GM03348 (cell line): ENCODE measurements around the gene CYP4F22.
"Not testable (repeated sequence)": the region's sequence is repeated elsewhere in the genome, so short reads cannot be mapped to it uniquely, and the experiment has no call there.

Experiments
- DNase-seq: peaks from one replicate; pipeline ENCODE4 v3.0.0; 2012; ENCODE audit warnings: low spot score

CYP4F22 gene

GRCh38 chr19:15508035-15508710 lies at the start of gene CYP4F22:
Gene CYP4F22 (plus strand): TSS chr19:15508525. CDS start chr19:15525337, 16,812 bp downstream.
- DNase-seq: no peak

DNA sequence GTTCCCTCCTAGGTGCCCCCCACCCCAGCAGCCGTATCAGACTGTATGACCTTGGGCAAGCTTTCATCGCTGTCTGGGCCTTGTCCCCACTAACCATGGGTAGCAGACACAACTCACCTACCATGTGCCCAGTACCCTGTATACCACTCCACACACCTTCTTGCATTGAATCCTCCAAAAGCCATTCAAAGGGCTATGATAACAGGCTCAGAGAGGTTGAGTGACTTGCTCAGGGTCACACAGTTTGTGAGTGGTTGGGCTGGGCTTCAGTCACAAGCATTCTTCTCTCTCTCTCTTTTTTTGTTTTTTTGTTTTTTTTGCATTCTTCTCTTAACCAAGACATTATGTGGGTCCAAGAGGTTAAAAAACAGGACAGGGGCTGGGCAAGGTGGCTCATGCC lies 46.6 kb upstream of the CYP4F22 start:
- DNase-seq: no peak

GRCh38 chr19:15463861-15464371 lies 44.4 kb upstream of the CYP4F22 start:
- DNase-seq: no peak

- no peak for DNase-seq
Measured at GRCh38 chr19:15464394-15465385, 43.6 kb upstream of the CYP4F22 start, which contains the start of gene RASAL3. Gene RASAL3 (minus strand): TSS chr19:15464544. CDS start chr19:15464358, 186 bp downstream.

DNA sequence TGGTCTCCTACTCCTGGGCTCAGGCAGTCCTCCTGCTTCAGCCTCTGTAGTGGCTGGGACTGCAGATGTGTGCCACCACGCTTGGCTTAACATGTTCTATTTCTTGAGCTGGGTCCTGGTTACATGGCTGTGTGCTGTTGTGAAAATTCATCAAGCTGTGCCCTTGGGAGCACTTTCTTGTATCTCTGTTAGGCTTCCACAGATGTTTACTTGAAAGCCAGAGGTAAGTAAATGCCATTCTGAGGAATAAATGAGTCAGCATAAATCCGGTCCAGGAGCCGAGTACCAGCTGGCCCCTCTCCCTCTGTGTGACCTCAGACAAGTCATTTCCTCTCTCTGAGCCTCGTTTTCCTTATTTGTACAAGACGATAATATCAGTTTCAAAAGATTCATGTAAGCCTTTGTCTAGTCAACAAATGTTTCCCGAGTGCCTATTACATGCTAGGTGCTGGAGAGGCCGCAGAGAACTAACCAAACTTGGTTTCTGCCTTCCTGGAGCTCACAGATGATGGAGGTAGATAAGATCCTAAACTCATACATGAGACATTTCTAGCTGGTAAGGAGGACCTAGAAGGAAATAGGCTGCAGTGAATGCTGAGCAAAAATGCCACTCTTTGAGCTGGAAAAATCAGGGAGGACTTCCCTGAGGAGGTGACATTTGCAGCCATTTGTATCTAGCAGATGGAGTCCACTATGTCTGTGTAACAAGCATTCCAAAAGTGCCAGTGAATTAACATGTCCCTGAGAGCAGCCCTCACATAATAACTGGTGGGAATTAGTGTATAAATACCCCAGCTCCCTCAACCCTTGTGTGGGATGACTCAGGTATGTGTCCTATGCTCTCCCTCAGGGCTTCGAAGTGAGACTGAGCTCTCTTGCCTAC lies 41.2 kb upstream of the CYP4F22 start:
- DNase-seq: peak; percentile 43

- DNase-seq: no peak
Measured at GRCh38 chr19:15467734-15468214, 40.6 kb upstream of the CYP4F22 start.

DNA sequence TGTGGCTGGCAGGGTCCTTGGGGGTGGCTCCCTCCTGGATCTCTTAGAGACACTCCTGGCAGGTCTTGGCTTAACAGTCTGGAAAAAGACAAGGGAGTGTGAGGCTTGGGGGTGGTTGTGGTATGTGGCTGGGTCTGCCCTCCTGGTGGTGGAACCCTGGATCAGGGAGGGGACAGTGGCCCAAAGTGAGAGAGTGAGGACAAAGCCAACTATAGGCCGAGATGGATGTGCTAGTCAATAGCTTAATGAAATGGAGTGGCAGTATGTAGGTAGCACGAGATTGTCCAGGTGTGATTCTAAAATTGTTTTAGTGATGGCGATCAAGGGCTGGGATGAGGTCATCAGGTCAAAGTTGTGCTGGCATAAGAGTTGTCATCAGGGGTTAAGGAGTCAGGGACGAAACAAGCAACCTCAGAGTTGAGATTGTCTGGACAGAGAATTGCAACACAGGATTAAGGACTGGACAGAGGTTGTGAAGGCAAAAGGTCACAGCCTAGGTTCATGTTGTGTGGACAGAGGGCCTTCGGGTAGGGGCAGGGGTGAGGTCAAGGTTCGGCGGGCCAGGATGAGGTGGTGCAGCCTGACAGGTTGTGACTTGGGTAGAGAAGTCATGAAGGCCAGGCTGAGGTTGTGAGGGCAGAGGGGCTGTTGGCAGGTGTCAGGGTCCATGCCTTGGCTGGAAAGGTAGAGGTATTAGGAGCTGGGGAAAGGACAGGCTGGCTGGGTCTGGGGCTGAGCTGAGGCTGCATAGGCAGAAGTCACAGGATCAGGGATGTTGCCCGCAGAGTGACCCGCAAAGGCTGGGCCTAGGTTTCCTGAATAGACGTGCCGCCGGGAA lies 39.4 kb upstream of the CYP4F22 start:
- DNase-seq: no peak

DNA sequence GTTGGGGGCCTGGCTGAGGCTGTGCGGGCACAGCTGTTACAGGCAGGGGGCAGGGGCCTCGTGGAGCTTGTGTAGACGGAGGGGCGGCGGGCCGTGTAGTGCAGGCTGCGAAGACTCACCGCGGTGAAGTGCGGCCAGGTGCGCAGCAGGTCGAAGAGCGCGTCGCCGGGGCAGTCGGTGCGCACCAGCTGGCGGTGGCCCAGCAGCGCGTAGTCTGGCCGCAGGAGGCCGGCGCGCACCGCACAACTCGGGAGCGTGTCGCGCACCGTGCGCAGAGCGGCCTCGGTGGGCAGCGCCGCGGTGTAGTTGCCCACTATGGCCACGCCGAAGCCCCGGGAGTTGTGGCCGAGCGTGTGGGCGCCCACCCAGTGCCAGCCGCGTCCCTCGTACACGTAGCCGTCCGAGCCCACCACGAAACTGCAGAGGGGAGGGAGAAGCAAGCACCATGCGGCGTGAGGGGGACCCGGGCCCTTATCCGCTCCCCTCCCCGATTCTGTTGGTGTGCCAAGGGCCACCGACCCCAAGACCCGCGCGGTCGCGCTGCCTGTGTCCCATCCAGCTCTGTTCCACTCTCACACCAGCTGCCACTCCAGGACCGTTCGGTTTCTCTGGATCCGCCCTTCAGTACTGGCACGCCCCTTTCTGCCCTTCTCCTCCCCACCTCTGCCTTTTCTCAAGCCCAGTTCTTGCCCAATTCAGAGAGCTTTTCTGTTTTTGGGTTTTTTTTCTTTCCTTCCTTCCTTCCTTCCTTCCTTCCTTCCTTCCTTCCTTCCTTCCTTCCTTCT lies 38.6 kb upstream of the CYP4F22 start:
- DNase-seq: peak; percentile 46

DNA sequence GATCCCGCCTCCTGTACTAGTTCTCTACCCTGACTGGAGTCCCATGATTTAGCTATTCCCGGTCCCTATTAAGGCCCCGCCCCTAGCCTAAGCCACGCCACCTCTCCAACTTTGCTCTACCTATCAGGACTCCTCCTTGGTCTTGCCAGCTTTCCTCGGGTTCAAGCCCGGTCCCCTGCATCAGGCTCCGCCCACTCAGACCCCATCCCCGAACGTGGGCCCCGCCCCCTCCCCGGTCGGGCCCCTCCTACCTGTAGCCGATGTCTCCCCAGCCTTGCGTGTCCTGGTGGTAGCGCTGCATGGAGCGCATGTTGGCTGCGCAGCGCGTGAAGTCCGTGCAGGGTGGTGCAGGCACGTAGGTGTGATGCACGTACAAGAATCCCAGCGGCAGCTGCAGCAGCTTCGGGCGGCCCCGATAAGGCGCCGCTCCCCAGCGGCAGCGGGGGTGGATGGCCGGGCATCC lies 36.7 kb upstream of the CYP4F22 start:
- DNase-seq: no peak

DNA sequence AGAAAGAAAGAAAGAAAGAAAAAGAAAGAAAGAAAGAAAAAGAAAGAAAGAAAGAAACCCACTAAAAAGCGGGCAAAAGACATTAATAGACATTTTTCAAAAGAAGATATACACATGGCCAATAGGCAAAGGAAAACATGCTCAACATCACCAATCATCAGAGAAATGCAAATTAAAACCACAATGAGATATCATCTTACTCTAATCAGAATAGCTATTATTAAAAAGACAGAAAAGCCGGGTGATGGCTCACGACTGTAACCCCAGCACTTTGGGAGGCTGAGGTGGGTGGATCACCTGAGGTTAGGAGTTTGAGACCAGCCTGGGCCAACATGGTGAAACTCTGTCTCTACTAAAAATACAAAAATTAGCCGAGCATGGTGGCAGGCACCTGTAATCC lies 34.5 kb upstream of the CYP4F22 start:
- not testable (repeated sequence) for DNase-seq

GRCh38 chr19:15475169-15475568 lies 33.2 kb upstream of the CYP4F22 start:
- DNase-seq: no peak

- DNase-seq: no peak
Measured at GRCh38 chr19:15475611-15476010, 32.7 kb upstream of the CYP4F22 start.

GRCh38 chr19:15476325-15476724 lies 32.0 kb upstream of the CYP4F22 start:
- DNase-seq: no peak

DNA sequence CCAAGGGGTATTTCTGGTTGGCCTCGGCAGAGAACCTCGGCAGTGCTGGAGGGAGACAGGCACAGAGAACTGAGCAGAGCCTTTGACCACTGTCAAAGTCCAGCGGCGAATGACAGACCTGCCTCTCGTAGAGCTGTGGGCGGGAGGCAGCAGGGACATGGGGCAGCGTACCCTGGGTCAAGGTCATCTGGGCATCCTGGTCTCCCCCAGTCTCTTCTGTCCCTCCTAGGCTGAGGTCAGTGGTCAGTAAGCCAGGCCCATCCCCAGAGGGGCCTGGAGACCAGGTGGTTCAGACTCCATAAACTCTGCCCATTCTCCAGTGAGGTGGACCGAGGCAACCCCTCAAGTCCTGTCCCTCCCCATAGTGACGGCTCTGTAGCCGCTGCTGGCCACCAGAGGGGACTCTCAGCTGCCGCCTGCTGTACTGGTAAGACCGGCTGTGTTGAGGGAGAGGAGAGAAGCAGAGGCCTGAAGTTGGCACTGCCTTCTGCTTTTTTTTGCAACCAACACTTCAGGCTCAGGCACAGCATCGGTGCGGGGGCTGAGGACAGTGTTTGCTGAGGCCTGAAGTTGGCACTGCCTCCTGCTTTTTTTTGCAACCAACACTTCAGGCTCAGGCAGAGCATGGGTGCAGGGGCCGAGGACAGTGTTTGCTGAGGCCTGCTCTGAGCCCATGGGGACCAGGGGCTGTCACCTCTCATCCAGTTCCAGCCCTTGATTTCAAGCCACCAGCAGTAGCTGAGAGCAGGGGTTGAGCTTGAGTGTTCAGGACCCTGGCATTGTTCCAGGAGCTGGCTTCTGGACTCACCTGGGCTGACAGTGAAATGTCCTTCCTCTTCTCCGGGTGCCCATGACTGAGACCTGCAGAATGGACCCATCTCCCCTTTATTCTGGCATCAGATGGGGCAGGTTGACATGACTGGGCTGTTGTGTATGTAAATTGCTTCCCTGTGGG lies 28.7 kb upstream of the CYP4F22 start, which contains the start of gene PGLYRP2:
PGLYRP2 (minus strand) TSS at position 111 of the 955 bp plus-strand sequence. CDS start 130 bp downstream, outside the sequence.
- no peak for DNase-seq

DNA sequence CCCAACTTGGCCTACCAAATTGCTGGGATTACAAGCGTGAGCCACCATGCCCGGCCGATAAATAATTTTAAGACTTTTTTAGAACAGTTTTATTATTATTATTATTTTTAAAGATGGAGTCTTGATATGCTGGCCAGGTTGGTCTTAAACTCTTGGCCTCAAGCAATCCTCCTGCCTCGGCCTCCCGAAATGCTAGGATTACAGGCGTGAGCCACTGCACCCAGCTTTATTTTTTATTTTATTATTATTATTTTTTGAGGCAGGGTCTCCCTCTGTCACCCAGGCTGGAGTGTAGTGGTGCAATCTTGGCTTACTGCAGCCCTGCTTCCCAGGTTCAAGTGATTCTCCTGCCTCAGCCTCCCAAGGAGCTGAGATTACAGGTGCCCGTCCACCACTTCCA lies 27.3 kb upstream of the CYP4F22 start:
- not testable (repeated sequence) for DNase-seq

DNA sequence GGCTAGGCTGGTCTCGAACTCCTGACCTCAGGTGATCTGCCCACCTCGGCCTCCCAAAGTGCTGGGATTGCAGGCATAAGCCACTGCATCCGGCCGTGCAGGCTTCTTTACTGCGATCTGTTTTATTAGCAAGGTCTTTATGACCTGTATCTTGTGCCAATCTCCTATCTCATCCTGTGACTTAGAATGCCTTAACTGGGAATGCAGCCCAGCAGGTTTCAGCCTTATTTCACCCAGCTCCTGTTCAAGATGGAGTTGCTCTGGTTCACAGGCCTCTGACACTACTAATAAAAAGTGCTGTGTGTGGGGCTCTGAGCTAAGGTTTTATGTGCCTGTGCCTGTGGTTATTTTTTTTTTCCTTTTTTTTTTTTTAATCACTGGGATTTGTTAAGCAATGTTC lies 22.6 kb upstream of the CYP4F22 start:
- not testable (repeated sequence) for DNase-seq

- no peak for DNase-seq
Measured at GRCh38 chr19:15487038-15487437, 21.3 kb upstream of the CYP4F22 start.

DNA sequence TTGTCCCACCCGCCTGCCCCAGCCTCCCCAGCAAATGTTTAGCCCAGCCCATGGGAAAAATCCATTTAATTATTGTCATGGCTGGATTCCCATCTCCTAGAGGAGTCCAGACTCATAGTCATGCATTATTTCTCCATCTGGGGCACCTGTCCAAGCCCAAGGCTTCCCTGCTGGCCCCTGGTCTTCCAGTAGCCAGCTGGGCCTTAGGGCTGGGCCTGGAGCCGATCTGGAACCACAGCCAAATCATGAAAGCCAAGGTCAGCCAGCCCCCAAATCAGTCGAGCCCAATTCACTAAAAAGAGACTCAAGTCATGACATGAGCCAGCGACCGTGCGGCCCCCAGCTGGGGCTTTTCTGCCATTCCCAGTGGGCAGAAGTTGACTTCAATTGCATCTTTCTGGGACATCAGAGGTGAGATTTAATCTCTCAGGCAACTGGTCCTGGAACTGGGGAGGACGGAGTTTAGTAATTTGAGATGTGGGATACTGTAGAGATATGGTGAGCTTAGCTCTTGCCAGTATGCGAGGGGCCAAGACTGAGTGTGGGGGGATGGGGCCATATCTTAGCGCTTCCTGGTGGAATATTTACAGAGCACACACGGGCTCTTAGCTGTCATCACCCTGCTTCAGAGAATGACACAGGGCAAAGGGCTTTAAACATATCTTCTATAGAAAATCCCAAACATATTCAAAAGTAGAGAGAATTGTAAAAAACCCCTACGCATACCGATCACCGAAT lies 19.7 kb upstream of the CYP4F22 start:
- no peak for DNase-seq
